ENCODE results near the gene DGLUCY.

Gene DGLUCY

DNA sequence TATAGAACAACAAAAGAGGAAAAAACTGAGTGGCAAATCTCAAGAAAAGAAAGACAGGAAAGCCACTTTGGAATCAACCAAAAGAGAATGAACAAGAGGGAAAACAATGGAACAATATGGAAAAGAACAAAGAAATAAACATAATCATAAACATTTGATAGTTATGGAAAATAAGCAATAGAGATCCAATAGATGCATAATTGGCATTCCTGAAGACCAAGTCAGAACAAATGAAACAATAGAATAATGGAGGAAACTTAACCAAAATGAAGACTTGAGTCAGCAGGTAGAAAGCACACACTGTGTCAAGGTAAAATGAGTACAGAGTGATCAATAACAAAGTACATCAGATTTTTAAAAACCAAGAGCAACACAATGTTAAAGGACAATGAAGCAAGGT is 43.3 kb upstream of the DGLUCY start:
- H3K4me3 ChIP-seq (ENCODE audit: low read depth, low read length): no peak overlapping the region
- H3K36me3 ChIP-seq (ENCODE audit: control insufficient read depth in 1 of 2, insufficient read depth in 2 of 2, low read length in 2 of 2): no peaks in the 10 kb centered on the region
- no peaks in the 10 kb centered on the region for H3K9me3 ChIP-seq (ENCODE audit: insufficient read depth, low read depth, low read length)
- H3K4me1 ChIP-seq (ENCODE audit: control insufficient read depth in 1 of 2, insufficient read depth in 2 of 2, low read length in 2 of 2): no peaks in the 10 kb centered on the region
- H4K8ac ChIP-seq (ENCODE audit: low read depth, low read length): no peak overlapping the region
- no peak overlapping the region for H3K4ac ChIP-seq (ENCODE audit: low read depth, low read length)
- no peak overlapping the region for H4K12ac ChIP-seq (ENCODE audit: low read depth, low read length)
- no peaks in the 10 kb centered on the region for H3K27me3 ChIP-seq (ENCODE audit: insufficient read depth, low read length)
- H2BK120ac ChIP-seq (ENCODE audit: insufficient read depth, low read length, poor library complexity): no peak overlapping the region
- H3K79me1 ChIP-seq (ENCODE audit: low read length): no peaks in the 10 kb centered on the region
- no peak overlapping the region for H2BK12ac ChIP-seq (ENCODE audit: low read length)
- H3K14ac ChIP-seq (ENCODE audit: low read length): no peak overlapping the region
- DNase-seq: no peak
- H3K27ac ChIP-seq (ENCODE audit: low read depth, low read length): no peak overlapping the region
- no peak overlapping the region for H3K23ac ChIP-seq (ENCODE audit: low read length)
- H4K91ac ChIP-seq (ENCODE audit: low read depth, low read length): no peak overlapping the region
- no peak overlapping the region for H2AK5ac ChIP-seq (ENCODE audit: low read length)
- no peaks in the 10 kb centered on the region for H3K79me2 ChIP-seq (ENCODE audit: control insufficient read depth, insufficient read depth, low read length, poor library complexity)
- H3K9ac ChIP-seq (ENCODE audit: low read length): no peak overlapping the region
- H2BK5ac ChIP-seq (ENCODE audit: low read depth, low read length, poor library complexity): no peak overlapping the region
- no peak overlapping the region for H2AFZ ChIP-seq (ENCODE audit: insufficient read depth, low read length, poor library complexity)
- H3K4me2 ChIP-seq (ENCODE audit: low read length): no peak overlapping the region
- no peak overlapping the region for H3K18ac ChIP-seq (ENCODE audit: low read length)

DNA sequence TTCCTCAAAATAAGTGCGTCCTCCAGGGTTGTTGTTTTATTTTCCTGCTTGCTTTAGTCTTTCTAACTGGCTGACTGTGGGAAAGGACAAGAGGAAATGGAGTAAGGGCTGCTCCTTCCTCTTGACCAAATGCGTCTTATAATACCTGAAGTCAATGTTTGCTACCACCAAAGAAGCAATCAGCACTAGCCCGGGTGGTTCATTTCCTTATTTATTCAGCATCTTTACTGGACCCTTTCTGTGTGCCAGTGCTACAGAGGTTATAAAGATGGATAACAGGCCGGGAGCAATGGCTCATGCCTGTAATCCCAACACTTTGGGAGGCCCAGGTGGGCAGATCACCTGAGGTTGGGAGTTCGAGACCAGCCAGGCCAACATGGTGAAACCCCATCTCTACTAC is 38.3 kb upstream of the DGLUCY start:
- Histone ChIP-seq H3K14ac (ENCODE audit: low read length) (no peak overlapping the region), H4K91ac (ENCODE audit: low read depth, low read length) (no peak overlapping the region), H3K4ac (ENCODE audit: low read depth, low read length) (no peak overlapping the region), H2BK120ac (ENCODE audit: insufficient read depth, low read length, poor library complexity) (no peak overlapping the region), H2AFZ (ENCODE audit: insufficient read depth, low read length, poor library complexity) (no peak overlapping the region), H3K79me1 (ENCODE audit: low read length) (no peaks in the 10 kb centered on the region), H3K27me3 (ENCODE audit: insufficient read depth, low read length) (no peaks in the 10 kb centered on the region), H2BK5ac (ENCODE audit: low read depth, low read length, poor library complexity) (no peak overlapping the region), H4K12ac (ENCODE audit: low read depth, low read length) (no peak overlapping the region), H3K36me3 (ENCODE audit: control insufficient read depth in 1 of 2, insufficient read depth in 2 of 2, low read length in 2 of 2) (no peaks in the 10 kb centered on the region), H3K23ac (ENCODE audit: low read length) (no peak overlapping the region), H3K4me2 (ENCODE audit: low read length) (no peak overlapping the region), H4K8ac (ENCODE audit: low read depth, low read length) (no peak overlapping the region), H3K4me1 (ENCODE audit: control insufficient read depth in 1 of 2, insufficient read depth in 2 of 2, low read length in 2 of 2) (no peaks in the 10 kb centered on the region), H2BK12ac (ENCODE audit: low read length) (no peak overlapping the region), H3K79me2 (ENCODE audit: control insufficient read depth, insufficient read depth, low read length, poor library complexity) (no peaks in the 10 kb centered on the region), H3K27ac (ENCODE audit: low read depth, low read length) (no peak overlapping the region), H3K9ac (ENCODE audit: low read length) (no peak overlapping the region), H3K18ac (ENCODE audit: low read length) (no peak overlapping the region), H3K4me3 (ENCODE audit: low read depth, low read length) (no peak overlapping the region), H3K9me3 (ENCODE audit: insufficient read depth, low read depth, low read length) (no peaks in the 10 kb centered on the region), H2AK5ac (ENCODE audit: low read length) (no peak overlapping the region)
- WGBS (ENCODE audit: extremely low coverage, insufficient coverage, insufficient read length): no CpG with 5 or more reads among the region's 5 CpGs
- DNase-seq: no peak

GRCh38 chr14:91078095-91078737 is 35.7 kb upstream of the DGLUCY start:
- Histone ChIP-seq H3K4me1 (ENCODE audit: control insufficient read depth in 1 of 2, insufficient read depth in 2 of 2, low read length in 2 of 2) (no peaks in the 10 kb centered on the region), H2AK5ac (ENCODE audit: low read length) (no peak overlapping the region), H4K91ac (ENCODE audit: low read depth, low read length) (no peak overlapping the region), H3K23ac (ENCODE audit: low read length) (no peak overlapping the region), H3K27me3 (ENCODE audit: insufficient read depth, low read length) (no peaks in the 10 kb centered on the region), H4K8ac (ENCODE audit: low read depth, low read length) (no peak overlapping the region), H3K79me2 (ENCODE audit: control insufficient read depth, insufficient read depth, low read length, poor library complexity) (no peaks in the 10 kb centered on the region), H3K9ac (ENCODE audit: low read length) (no peak overlapping the region), H3K9me3 (ENCODE audit: insufficient read depth, low read depth, low read length) (no peaks in the 10 kb centered on the region), H2BK5ac (ENCODE audit: low read depth, low read length, poor library complexity) (no peak overlapping the region), H2AFZ (ENCODE audit: insufficient read depth, low read length, poor library complexity) (no peak overlapping the region), H3K4me2 (ENCODE audit: low read length) (no peak overlapping the region), H3K36me3 (ENCODE audit: control insufficient read depth in 1 of 2, insufficient read depth in 2 of 2, low read length in 2 of 2) (no peaks in the 10 kb centered on the region), H3K18ac (ENCODE audit: low read length) (no peak overlapping the region), H4K12ac (ENCODE audit: low read depth, low read length) (no peak overlapping the region), H3K79me1 (ENCODE audit: low read length) (no peaks in the 10 kb centered on the region), H2BK12ac (ENCODE audit: low read length) (no peak overlapping the region), H3K14ac (ENCODE audit: low read length) (no peak overlapping the region), H3K27ac (ENCODE audit: low read depth, low read length) (no peak overlapping the region), H3K4me3 (ENCODE audit: low read depth, low read length) (no peak overlapping the region), H3K4ac (ENCODE audit: low read depth, low read length) (no peak overlapping the region), H2BK120ac (ENCODE audit: insufficient read depth, low read length, poor library complexity) (no peak overlapping the region)
- WGBS (ENCODE audit: extremely low coverage, insufficient coverage, insufficient read length): no CpG with 5 or more reads among the region's 9 CpGs
- DNase-seq: no peak

- Histone ChIP-seq H2AK5ac (ENCODE audit: low read length) (no peak overlapping the region), H3K79me1 (ENCODE audit: low read length) (no peaks in the 10 kb centered on the region), H3K9ac (ENCODE audit: low read length) (no peak overlapping the region), H3K36me3 (ENCODE audit: control insufficient read depth in 1 of 2, insufficient read depth in 2 of 2, low read length in 2 of 2) (no peaks in the 10 kb centered on the region), H3K9me3 (ENCODE audit: insufficient read depth, low read depth, low read length) (peaks cover 2% of the 10 kb centered on the region), H3K18ac (ENCODE audit: low read length) (no peak overlapping the region), H3K4me1 (ENCODE audit: control insufficient read depth in 1 of 2, insufficient read depth in 2 of 2, low read length in 2 of 2) (no peaks in the 10 kb centered on the region), H2BK12ac (ENCODE audit: low read length) (no peak overlapping the region), H2AFZ (ENCODE audit: insufficient read depth, low read length, poor library complexity) (no peak overlapping the region), H3K4me3 (ENCODE audit: low read depth, low read length) (no peak overlapping the region), H4K8ac (ENCODE audit: low read depth, low read length) (no peak overlapping the region), H3K14ac (ENCODE audit: low read length) (no peak overlapping the region), H3K4ac (ENCODE audit: low read depth, low read length) (no peak overlapping the region), H3K4me2 (ENCODE audit: low read length) (no peak overlapping the region), H3K79me2 (ENCODE audit: control insufficient read depth, insufficient read depth, low read length, poor library complexity) (no peaks in the 10 kb centered on the region), H3K27me3 (ENCODE audit: insufficient read depth, low read length) (no peaks in the 10 kb centered on the region), H3K23ac (ENCODE audit: low read length) (no peak overlapping the region), H4K12ac (ENCODE audit: low read depth, low read length) (no peak overlapping the region), H2BK120ac (ENCODE audit: insufficient read depth, low read length, poor library complexity) (no peak overlapping the region), H4K91ac (ENCODE audit: low read depth, low read length) (no peak overlapping the region), H2BK5ac (ENCODE audit: low read depth, low read length, poor library complexity) (no peak overlapping the region), H3K27ac (ENCODE audit: low read depth, low read length) (no peak overlapping the region)
- no peak for DNase-seq
- no CpG with 5 or more reads among the region's 6 CpGs for WGBS (ENCODE audit: extremely low coverage, insufficient coverage, insufficient read length)
These were observed 33.8 kb upstream of the DGLUCY start for GRCh38 chr14:91080071-91080470.

Data from trophoblast cell (in vitro differentiated cells and primary cell).